M059J (cell line): ENCODE measurements around the gene NEUROG2. TPM values are rescaled to one million over a fixed set of nuclear protein-coding genes. Genes with fewer than 3 reads are reported as not detected.
"Not testable (repeated sequence)": the region's sequence is repeated elsewhere in the genome, so short reads cannot be mapped to it uniquely, and the experiment has no call there.

Experiments
- DNase-seq: peaks from one replicate; pipeline ENCODE4 v3.0.0-alpha.2; 2012; ENCODE audit warnings: low read depth
- total RNA-seq: library from RNA; depleted of rRNA; stranded (reverse); fragments of >200 nt; shearing (Covaris generic); gene quantifications from 2 replicates; pipeline ENCODE4 v1.2.3, GENCODE V29; 2014; rRNA removed

The NEUROG2 gene
- not detected in 2 replicates for total RNA-seq

- DNase-seq = no peak
Observed at GRCh38 chr4:112516066-112516470, at the start of gene NEUROG2. TSS of gene NEUROG2 (minus strand) at chr4:112516180. CDS start at chr4:112515475, 705 bp downstream.

- DNase-seq = no peak
Observed at GRCh38 chr4:112564706-112565270, 48.8 kb upstream of the NEUROG2 start.

DNA sequence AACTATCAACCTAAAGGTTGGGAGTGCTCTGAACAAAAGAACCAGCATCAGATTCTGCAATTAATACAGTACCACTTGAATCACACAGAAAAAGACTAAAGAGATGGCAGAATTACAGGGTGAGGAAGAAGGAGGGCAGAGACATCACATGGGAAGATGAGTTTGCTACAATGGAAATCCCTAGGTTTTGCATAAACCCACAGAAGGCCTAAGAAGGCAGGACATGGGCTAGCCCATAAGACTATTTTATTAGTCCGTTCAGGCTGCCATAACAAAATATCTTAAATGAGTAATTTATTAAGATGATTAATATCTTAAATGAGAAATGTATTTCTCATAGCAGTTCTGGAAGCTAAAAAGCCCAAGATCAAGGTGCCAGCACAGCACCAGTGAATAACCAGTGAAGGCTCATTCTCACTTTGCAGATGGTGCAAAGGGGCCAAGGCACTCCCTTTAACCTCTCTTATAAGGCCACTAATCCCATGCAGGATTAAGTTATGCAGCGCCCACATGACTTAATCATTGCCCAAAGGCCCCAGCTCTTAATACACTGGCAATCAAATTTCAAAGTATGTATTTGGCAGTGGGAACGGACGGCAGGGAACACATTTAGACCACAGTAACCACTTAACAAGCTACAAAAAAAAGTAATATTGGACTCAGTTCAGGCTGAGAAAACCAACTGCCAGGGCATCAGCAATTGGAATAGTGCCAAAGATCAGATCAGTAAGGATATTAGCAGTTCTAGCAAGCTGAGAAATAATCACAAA is 47.6 kb upstream of the NEUROG2 start:
- DNase-seq = peak; percentile 0

GRCh38 chr4:112562254-112562879 is 46.4 kb upstream of the NEUROG2 start:
- DNase-seq = no peak

DNA sequence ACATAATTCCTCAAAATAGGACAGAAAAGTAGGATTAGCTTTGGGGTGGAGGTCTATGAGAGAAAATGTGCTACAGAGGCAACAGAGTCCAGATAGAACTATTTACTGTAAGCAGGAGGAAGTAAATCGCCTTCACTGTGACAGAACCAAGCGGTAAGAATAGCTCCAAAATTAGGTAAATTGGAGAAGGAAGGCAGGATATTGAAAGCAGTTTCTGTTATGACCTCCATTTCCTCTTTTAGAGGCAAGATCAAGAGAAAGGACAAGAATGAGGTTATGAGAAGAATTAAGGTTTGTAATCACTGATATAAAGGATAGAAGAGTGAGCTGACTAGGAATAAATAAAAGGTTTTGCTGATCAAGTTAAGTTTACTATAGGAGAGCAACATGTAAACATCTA is 44.1 kb upstream of the NEUROG2 start:
- no peak for DNase-seq

GRCh38 chr4:112559053-112559452 is 43.1 kb upstream of the NEUROG2 start:
- no peak for DNase-seq

DNA sequence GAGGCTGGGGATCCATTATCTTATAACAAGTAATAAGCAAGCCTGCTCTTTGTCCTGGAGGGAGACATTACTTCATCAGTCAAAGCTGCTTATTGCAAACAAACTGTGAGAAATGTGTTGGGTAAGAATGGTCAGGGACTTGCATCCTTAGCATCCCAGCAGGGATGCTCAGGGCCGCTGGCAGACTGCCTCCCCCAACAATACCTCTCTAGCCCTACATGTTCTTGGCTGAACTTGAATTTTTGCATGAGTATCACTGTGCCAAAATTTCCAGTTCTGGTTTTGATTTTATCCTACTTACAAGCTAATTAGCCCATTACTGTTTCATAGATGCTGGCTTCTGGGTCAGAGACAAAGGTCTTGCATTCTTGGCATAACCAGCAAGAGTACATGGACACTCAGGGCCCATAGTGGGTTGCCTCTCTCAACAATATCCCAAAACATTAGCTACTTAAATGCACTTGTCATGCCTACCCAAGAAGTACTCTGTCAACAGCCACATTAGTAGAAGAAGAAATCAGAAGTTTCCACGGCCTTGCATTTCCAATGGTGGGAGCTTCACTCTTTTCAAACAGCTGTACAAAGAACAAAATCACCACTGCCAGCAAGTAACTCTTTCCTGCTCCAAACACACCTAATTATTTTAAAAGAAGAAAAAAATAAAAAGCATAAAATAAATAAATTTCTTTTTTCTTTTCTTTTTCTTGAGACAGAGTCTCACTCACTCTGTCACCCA is 41.9 kb upstream of the NEUROG2 start:
- DNase-seq = no peak

GRCh38 chr4:112554271-112554670 is 38.3 kb upstream of the NEUROG2 start:
- not testable (repeated sequence) for DNase-seq

DNA sequence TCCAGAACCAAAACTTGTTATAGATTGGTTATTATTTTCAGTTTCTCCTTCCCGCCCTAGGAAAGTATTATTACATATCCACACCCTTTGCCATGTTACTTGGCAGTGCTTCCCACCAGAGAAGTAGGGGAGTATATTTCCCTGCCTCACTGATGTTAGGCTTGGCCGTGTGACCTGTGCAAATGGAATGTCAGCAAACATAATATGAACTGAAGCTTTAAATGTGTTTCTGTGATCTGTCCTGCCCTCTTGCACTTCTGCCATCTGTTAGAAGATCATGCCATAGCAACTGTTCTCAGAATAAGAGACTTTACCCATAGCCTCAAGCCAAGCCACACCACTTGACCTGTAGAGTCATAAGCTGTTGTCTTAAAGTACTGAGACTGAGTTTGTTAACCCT is 36.7 kb upstream of the NEUROG2 start:
- peak; percentile 49 for DNase-seq

DNA sequence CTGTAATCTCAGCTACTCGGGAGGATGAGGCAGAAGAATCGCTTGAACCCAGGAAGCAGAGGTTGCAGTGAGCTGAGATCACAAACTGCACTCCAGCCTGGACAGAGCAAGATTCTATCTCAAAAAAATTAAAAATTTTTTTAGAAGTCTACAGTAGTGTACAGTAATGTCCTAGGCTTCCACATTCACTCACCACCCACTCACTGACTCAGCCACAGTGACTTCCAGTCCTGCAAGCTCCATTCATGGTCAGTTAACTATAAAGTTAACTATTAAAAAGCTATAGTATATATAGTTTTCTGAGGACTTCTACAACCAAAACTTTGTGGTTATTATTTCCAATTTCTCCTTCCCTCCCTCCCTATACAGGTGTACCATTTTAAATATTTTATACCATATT is 34.7 kb upstream of the NEUROG2 start:
- DNase-seq = peak; percentile 3

- no peak for DNase-seq
Observed at GRCh38 chr4:112546476-112546875, 30.5 kb upstream of the NEUROG2 start.

DNA sequence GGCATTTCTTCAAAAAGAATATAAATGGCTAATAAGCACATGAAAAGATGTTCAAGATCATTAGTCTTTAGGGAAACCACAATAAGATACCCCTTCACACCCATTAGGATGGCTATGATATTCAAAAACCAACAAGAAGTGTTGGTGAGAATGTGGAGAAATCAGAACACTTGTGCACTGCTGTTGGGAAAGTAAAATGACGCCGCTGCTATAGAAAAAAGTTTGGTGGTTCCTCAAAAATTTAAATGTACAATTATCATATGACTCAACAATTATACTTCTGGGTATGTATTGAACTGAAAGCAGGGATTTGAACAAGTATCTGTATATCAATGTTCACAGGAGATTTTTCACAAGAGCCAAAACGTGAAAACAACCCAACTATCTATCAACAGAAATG is 29.4 kb upstream of the NEUROG2 start:
- DNase-seq = no peak

- DNase-seq = no peak
Observed at GRCh38 chr4:112540695-112541094, 24.7 kb upstream of the NEUROG2 start.

- DNase-seq = no peak
Observed at GRCh38 chr4:112536123-112536522, 20.1 kb upstream of the NEUROG2 start.

GRCh38 chr4:112532267-112532666 is 16.3 kb upstream of the NEUROG2 start:
- DNase-seq = peak; percentile 71

DNA sequence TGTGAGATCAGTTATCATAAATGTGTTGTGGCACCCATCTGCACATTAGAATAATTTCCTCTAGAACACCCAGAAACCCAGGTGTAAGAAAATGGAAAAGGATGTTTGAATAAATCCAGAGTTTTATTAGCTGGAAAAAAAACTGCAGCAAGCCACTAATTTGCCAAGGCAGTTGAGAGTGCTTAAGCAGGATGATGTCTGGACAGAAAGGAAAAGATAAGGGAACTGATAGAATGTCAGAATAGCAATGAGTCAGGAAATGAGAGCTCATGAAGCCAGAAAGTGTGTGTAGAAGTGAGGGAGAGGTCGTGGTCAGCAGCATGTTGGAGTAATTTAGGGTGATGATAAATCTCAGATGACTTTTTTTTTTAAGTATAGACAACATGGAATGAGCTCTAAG is 15.2 kb upstream of the NEUROG2 start:
- DNase-seq = peak; percentile 31

DNA sequence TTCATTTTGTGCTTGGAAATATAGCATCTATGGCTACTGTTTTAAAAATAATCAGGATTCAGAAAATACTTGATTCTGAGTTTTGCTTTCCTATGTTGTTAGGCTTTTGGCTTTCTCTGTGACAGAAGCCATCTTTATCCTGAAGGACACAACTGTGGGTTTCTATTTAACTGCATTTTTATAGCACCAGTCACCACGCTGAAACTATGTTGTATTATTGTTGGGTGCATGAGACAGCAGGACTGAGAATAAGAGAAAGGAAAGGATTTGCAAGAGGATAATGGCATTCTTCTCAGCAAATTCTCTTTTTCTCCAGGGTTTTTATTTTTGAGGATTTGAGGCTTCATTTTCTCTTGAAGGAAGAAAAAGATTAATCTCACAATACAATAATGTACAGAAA is 10.1 kb upstream of the NEUROG2 start:
- peak; percentile 45 for DNase-seq

DNA sequence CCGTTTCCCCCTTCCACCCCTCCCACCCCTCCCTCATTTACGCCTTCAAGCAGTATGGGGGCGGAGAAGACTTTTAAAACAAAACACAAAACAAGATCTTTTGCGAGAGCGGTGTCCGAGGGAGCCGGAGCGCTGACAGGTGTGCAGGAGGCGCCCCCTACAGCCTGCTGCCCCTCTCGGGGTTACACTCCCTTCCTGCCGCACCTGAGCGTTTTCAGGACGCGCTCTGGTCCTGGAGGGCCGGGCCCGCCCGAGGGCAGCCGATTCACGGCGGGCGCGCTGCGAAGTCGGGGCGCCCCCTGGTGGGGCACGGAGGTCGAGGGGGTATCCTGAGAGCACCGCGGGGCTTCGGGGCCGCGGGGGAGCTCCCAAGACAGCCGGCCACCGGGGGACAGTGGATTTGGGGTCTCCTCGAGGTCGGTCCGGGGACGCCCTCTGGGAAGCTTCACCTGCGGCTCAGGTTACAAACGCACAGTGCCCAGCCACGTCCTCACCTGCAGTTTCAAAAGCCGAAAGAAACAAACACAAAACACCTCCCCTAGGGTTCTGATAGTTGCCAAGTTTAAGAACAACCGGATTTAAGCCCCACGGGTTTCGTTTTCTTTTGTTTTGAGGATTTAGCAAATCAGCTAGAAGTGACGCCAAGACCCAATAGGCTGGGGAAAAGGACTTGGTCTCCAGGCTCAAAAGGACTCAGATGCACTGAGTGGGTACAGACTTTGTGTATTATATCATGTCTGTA is 8.0 kb upstream of the NEUROG2 start:
- no peak for DNase-seq

- DNase-seq = no peak
Observed at GRCh38 chr4:112523008-112523721, 7.2 kb upstream of the NEUROG2 start.

- not testable (repeated sequence) for DNase-seq
Observed at GRCh38 chr4:112522431-112522830, 6.5 kb upstream of the NEUROG2 start.
